Ovary (tissue), 9 donors: ENCODE data around the gene LRRC3. TPM values are rescaled to one million over a fixed set of nuclear protein-coding genes. Genes with fewer than 3 reads are reported as not detected.
"Not testable (repeated sequence)": the region's sequence is repeated elsewhere in the genome, so short reads cannot be mapped to it uniquely, and the experiment has no call there.

Experiments used
- DNase-seq, 5 donors: peaks; one replicate each; pipeline ENCODE4 v3.0.0-alpha.2; 2019 to 2020
- H3K27ac ChIP-seq, 2 donors: fragments of 200-600 bp; one replicate each; pipeline versions ENCODE4 v1.5.1 to v1.8.0; 2019 to 2022
- H3K27me3 ChIP-seq: fragments of 200-600 bp; one replicate; pipeline ENCODE4 v1.8.0; 2022
- H3K36me3 ChIP-seq: fragments of 200-600 bp; sonication (generic); one replicate; pipeline ENCODE4 v1.5.1; 2019
- H3K4me1 ChIP-seq: one replicate; pipeline ENCODE4 v1.8.1; 2013; ENCODE audit warnings: mild to moderate bottlenecking, moderate library complexity; ENCODE audit not compliant: insufficient read depth
- H3K4me3 ChIP-seq: fragments of 200-600 bp; sonication (generic); one replicate; pipeline ENCODE4 v1.5.1; 2017
- H3K9me3 ChIP-seq, 2 donors: fragments of 200-600 bp in 1 of 2; sonication (generic) in 1 of 2; one replicate each; pipeline versions ENCODE4 v1.5.1 to v1.8.1; 2013 to 2019; ENCODE audit warnings: mild to moderate bottlenecking in 1 of 2, moderate library complexity in 1 of 2
- CTCF ChIP-seq, 3 donors: fragments of 450-650 bp in 2 of 3; fragments of 200-600 bp in 1 of 3; IDR thresholded peaks; one replicate each; pipeline versions ENCODE4 v1.5.1 to v1.8.0; 2016 to 2022; ENCODE audit warnings: antibody characterized with exemption in 3 of 3, mild to moderate bottlenecking in 1 of 3
- EP300 ChIP-seq: sonication (generic); formaldehyde crosslinking; IDR thresholded peaks from one replicate; pipeline ENCODE4 v1.6.1; 2017; ENCODE audit warnings: antibody characterized with exemption
- POLR2A ChIP-seq: fragments of 450-650 bp; IDR thresholded peaks from one replicate; pipeline ENCODE4 v1.6.1; 2017; ENCODE audit warnings: antibody characterized with exemption, mild to moderate bottlenecking, moderate library complexity
- WGBS, 3 donors: extraction: QIAGEN DNeasy Blood & Tissue Kit in 1 of 3; methylation state at CpG; one replicate each; pipeline versions ENCODE4 v1.1.5 to v1.1.7; 2013 to 2017; 5-methylcytosine and 5-hydroxymethylcytosine counted together
- intact Hi-C, 4 donors: fragments of 100-400 bp; cut with DNase I; formaldehyde crosslinking; loops; one replicate each; pipeline versions ENCODE4 v1.11.0 to v1.15.1; 2022 to 2023
- polyA plus RNA-seq, 2 donors: library from polyadenylated mRNA; stranded (reverse); fragments of 200-250 nt in 1 of 2; fragments of 350-450 nt in 1 of 2; fragmentation: Illumina TruSeq in 1 of 2; extraction: RNeasy Lipid Tissue Mini Kit (QIAGEN cat#74804) in 1 of 2; gene quantifications; one replicate each; pipeline ENCODE4 v1.2.3, GENCODE V29; 2013 to 2014
- total RNA-seq, 7 donors: library from RNA; depleted of rRNA in 2 of 7; stranded (reverse); fragments of >200 nt in 2 of 7; fragmentation: NEBNext Ultra II Directional in 3 of 7; extraction: Animal tissue kit (Norgen Biotek cat#: 25700) in 3 of 7; gene quantifications; one replicate each; pipeline versions ENCODE4 v1.1.0 to v1.2.4, GENCODE V29; 2016 to 2023
- donor health status: DM: no; HTN: no; CAD: no; lungs with moderate emphysema.
- donor health status: DM: no; HTN: no; CAD: no.
- donor health status: Bipolar disorder and iron deficiency.
- donor health status: DM: yes; HTN: yes; CAD: no.
- donor health status: DM: no; HTN: no; CAD: no.
- donor health status: DM: yes; HTN: yes; CAD: no.

LRRC3 gene
- total and polyA plus RNA-seq, 9 donors: 2.4 to 6.8 (median 3.9) TPM

- intact Hi-C loops: no loop called here
- 76 to 89% (median 80%) methylated on average over 5 of the region's 5 CpGs for WGBS, 3 donors
These were observed 23.5 kb downstream of the LRRC3 start for GRCh38 chr21:44478801-44479167.

GRCh38 chr21:44479556-44480199 is 24.4 kb downstream of the LRRC3 start:
- intact Hi-C loops, H3K27me3 ChIP-seq, H3K9me3 ChIP-seq, H3K36me3 ChIP-seq, H3K4me3 ChIP-seq, H3K4me1 ChIP-seq, H3K27ac ChIP-seq: not testable (repeated sequence)
- TF ChIP-seq CTCF (IDR thresholded peaks at IDR 0.05): peak in 1 of 3 donors; percentile 15
- DNase-seq: peak in 2 of 5 donors; percentile 41 to 51
- 36 to 44% (median 37%) methylated on average over 21 of the region's 21 CpGs for WGBS, 3 donors

More at GRCh38 chr21:44478801-44479167, 23.5 kb downstream of the LRRC3 start:
- no peaks in the 10 kb centered on the region for H3K9me3 ChIP-seq
- no peak overlapping the region for H3K4me3 ChIP-seq
- H3K27me3 ChIP-seq: no peaks in the 10 kb centered on the region
- H3K4me1 ChIP-seq: no peaks in the 10 kb centered on the region
- no peak for DNase-seq
- TF ChIP-seq EP300 (no peak), CTCF (IDR thresholded peaks at IDR 0.05) (no peak), POLR2A (no peak)
- no peaks in the 10 kb centered on the region for H3K36me3 ChIP-seq
- no peak overlapping the region for H3K27ac ChIP-seq

- Histone ChIP-seq H3K4me1 (no peaks in the 10 kb centered on the region), H3K27me3 (no peaks in the 10 kb centered on the region), H3K4me3 (no peak overlapping the region), H3K9me3 (no peaks in the 10 kb centered on the region), H3K27ac (no peak overlapping the region), H3K36me3 (no peaks in the 10 kb centered on the region)
- WGBS, 3 donors: 70 to 72% (median 70%) methylated on average over 16 of the region's 16 CpGs
- no peak for DNase-seq
- intact Hi-C loops: no loop called here
- TF ChIP-seq POLR2A: no peak
These were observed 25.1 kb downstream of the LRRC3 start for GRCh38 chr21:44480200-44481053.

- H3K27ac ChIP-seq: no peak overlapping the region
- WGBS, 3 donors: 70 to 76% (median 74%) methylated on average over 14 of the region's 14 CpGs
- no peaks in the 10 kb centered on the region for H3K36me3 ChIP-seq
- H3K4me3 ChIP-seq: no peak overlapping the region
- TF ChIP-seq POLR2A (no peak), EP300 (no peak), CTCF (IDR thresholded peaks at IDR 0.05) (no peak)
- H3K9me3 ChIP-seq: no peaks in the 10 kb centered on the region
- H3K4me1 ChIP-seq: no peaks in the 10 kb centered on the region
- no peak for DNase-seq
- intact Hi-C loops: no loop called here
- no peaks in the 10 kb centered on the region for H3K27me3 ChIP-seq
These were observed 27.4 kb downstream of the LRRC3 start for GRCh38 chr21:44482581-44483287.
